ENCODE results near the gene PLA2G4F. TPM values are rescaled to one million over a fixed set of nuclear protein-coding genes. Genes with fewer than 3 reads are reported as not detected.

PLA2G4F gene
- polyA plus RNA-seq, 1 of the 3 experiments (the other 2 are of a cell fraction), result not detected

DNA sequence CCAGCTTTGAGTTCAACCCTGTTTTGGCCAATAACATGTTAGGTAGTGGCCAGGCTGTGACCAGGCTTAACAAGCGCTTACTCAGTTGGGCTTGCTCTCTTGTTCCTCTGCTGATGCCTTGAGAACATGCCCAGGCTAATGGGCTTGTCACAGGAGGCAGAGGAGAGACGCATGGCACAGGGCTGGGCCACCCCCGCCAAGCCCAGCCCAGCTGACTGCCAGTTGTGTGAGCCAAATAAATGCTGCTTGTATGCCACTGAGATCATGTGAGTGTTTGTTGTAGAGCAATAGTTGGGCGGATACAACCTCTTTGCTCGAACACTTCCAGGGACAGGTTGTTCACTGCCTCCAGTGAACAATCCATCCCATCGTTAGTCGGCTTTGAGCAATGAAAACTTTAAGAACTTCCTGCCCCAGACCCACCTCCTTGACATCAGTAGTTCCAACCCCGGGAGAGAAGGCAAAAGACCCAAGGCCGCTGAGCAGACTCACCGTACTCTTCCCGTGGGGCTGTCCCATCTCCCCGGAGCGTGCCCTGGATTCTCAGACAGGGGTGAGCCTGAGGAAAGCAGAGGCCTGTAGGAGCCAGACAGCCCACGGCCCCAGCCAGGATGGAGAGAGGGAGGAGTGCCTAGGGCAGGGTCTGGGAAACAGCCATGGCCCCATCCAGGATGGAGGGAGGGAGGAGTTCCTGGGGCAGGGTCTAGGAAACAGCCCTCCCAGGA lies 4.1 kb downstream of the PLA2G4F start:
- Histone ChIP-seq H3K27ac (ENCODE audit: low read depth in 2 of 2, low read length in 1 of 2) (no peak overlapping the region), H3F3A (replicated peaks; ENCODE audit: insufficient read depth) (no peaks in the 10 kb centered on the region), H3K4me3 (ENCODE audit: low read depth in 2 of 2, low read length in 1 of 2) (no peak overlapping the region), H3K9me3 (no peaks in the 10 kb centered on the region), H3K36me3 (replicated peaks in 1 of 2; ENCODE audit: control insufficient read depth in 1 of 2, insufficient read depth in 2 of 2, low read length in 1 of 2) (no peaks in the 10 kb centered on the region), H3K9me2 (no peaks in the 10 kb centered on the region), H2AFZ (ENCODE audit: low read depth) (no peak overlapping the region), H3K27me3 (ENCODE audit: insufficient read depth) (no peaks in the 10 kb centered on the region), H3K4me1 (ENCODE audit: control insufficient read depth in 1 of 2, insufficient read depth in 2 of 2, low read depth in 1 of 2, low read length in 1 of 2) (peaks cover 0 to 10% of the 10 kb centered on the region in 2 experiments; a peak in 2 of 4 replicates), H3K4me2 (no peak overlapping the region), H4K20me1 (ENCODE audit: insufficient read depth) (no peaks in the 10 kb centered on the region), H3K9ac (no peak overlapping the region), H3K79me2 (ENCODE audit: insufficient read depth) (no peaks in the 10 kb centered on the region)
- DNase-seq, result no peak
- ChIA-PET CTCF (no interaction called here), POLR2A (no interaction called here)
- TF ChIP-seq FOXM1 (IDR thresholded peaks at IDR 0.05; ENCODE audit: low read depth) (no peak), MXI1 (IDR thresholded peaks at IDR 0.05; ENCODE audit: low read depth, low read length) (no peak)
- WGBS (ENCODE audit: low lambda C conversion rate), result 94% methylated on average over 12 of the region's 14 CpGs

DNA sequence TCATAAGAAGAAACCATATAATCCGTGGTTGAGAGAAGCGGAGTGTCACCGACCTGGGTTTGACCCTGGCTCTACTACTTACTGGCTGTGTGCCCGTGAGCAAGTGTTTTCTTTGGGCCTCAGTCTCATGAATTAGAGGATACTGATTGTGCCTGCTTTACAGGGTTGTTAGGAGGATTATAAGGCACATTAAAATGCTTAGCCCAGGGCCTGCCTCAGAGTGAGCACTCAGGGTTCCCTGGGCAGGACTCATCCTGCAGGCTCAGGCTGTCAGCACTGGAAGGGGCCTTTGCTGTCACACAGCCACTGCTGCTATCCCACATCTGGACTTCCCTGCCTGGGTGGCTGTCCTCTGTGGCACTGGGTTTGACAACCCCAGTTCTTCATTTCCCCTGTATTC lies 4.7 kb downstream of the PLA2G4F start:
- CTCF ChIA-PET, result interaction anchor here (4.1 kb wide), 1 partner anchor 14 kb away, joined by 29 read pairs; no protein-coding TSS in a partner anchor
- POLR2A ChIA-PET, result no interaction called here
- TF ChIP-seq TCF12 (IDR thresholded peaks at IDR 0.05) (no peak), RCOR1 (IDR thresholded peaks at IDR 0.05; ENCODE audit: low read length) (no peak), TAF1 (IDR thresholded peaks at IDR 0.05; ENCODE audit: borderline replicate concordance, low read depth, low read length) (no peak), GABPA (IDR thresholded peaks at IDR 0.05; ENCODE audit: low read depth) (no peak), PBX3 (IDR thresholded peaks at IDR 0.05) (no peak), USF2 (IDR thresholded peaks at IDR 0.05; ENCODE audit: borderline replicate concordance, low read depth, low read length) (no peak), RXRA (IDR thresholded peaks at IDR 0.05; ENCODE audit: borderline replicate concordance, low read depth) (no peak), REST (IDR thresholded peaks at IDR 0.05; ENCODE audit: low read depth, low read length) (no peak), ELF1 (IDR thresholded peaks at IDR 0.05) (no peak), RAD21 (IDR thresholded peaks at IDR 0.05; ENCODE audit: low read length) (no peak), YY1 (IDR thresholded peaks at IDR 0.05; ENCODE audit: low read depth) (no peak), FOSL2 (IDR thresholded peaks at IDR 0.05; ENCODE audit: borderline replicate concordance, low read depth) (no peak), NFIC (IDR thresholded peaks at IDR 0.05; ENCODE audit: borderline replicate concordance) (no peak), GATA2 (CRISPR knock-in tag; IDR thresholded peaks at IDR 0.05) (no peak), JUND (IDR thresholded peaks at IDR 0.05) (no peak)
- TF ChIP-seq, protein P1, sequence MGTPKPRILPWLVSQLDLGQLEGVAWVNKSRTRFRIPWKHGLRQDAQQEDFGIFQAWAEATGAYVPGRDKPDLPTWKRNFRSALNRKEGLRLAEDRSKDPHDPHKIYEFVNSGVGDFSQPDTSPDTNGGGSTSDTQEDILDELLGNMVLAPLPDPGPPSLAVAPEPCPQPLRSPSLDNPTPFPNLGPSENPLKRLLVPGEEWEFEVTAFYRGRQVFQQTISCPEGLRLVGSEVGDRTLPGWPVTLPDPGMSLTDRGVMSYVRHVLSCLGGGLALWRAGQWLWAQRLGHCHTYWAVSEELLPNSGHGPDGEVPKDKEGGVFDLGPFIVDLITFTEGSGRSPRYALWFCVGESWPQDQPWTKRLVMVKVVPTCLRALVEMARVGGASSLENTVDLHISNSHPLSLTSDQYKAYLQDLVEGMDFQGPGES (IDR thresholded peaks at IDR 0.05; ENCODE audit: low read depth, low read length), result no peak
- TF ChIP-seq, protein P2, sequence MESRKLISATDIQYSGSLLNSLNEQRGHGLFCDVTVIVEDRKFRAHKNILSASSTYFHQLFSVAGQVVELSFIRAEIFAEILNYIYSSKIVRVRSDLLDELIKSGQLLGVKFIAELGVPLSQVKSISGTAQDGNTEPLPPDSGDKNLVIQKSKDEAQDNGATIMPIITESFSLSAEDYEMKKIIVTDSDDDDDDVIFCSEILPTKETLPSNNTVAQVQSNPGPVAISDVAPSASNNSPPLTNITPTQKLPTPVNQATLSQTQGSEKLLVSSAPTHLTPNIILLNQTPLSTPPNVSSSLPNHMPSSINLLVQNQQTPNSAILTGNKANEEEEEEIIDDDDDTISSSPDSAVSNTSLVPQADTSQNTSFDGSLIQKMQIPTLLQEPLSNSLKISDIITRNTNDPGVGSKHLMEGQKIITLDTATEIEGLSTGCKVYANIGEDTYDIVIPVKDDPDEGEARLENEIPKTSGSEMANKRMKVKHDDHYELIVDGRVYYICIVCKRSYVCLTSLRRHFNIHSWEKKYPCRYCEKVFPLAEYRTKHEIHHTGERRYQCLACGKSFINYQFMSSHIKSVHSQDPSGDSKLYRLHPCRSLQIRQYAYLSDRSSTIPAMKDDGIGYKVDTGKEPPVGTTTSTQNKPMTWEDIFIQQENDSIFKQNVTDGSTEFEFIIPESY (IDR thresholded peaks at IDR 0.05; ENCODE audit: borderline replicate concordance, low read depth), result no peak

More for the DNA sequence above, 4.7 kb downstream of the PLA2G4F start:
- H3K27me3 ChIP-seq (ENCODE audit: insufficient read depth), result no peaks in the 10 kb centered on the region
- H3K9ac ChIP-seq, result no peak overlapping the region
- peaks cover 0 to 10% of the 10 kb centered on the region in 2 experiments; a peak in 2 of 4 replicates for H3K4me1 ChIP-seq (ENCODE audit: control insufficient read depth in 1 of 2, insufficient read depth in 2 of 2, low read depth in 1 of 2, low read length in 1 of 2)
- H3K4me2 ChIP-seq, result no peak overlapping the region
- no peaks in the 10 kb centered on the region for H4K20me1 ChIP-seq (ENCODE audit: insufficient read depth)
- DNase-seq, result no peak
- H3K36me3 ChIP-seq (replicated peaks in 1 of 2; ENCODE audit: control insufficient read depth in 1 of 2, insufficient read depth in 2 of 2, low read length in 1 of 2), result no peaks in the 10 kb centered on the region
- H3K4me3 ChIP-seq (ENCODE audit: low read depth in 2 of 2, low read length in 1 of 2), result no peak overlapping the region
- H3K27ac ChIP-seq (ENCODE audit: low read depth in 2 of 2, low read length in 1 of 2), result no peak overlapping the region
- H3K9me2 ChIP-seq, result no peaks in the 10 kb centered on the region
- H3K79me2 ChIP-seq (ENCODE audit: insufficient read depth), result no peaks in the 10 kb centered on the region
- H3K9me3 ChIP-seq, result no peaks in the 10 kb centered on the region
- 77% methylated on average over 4 of the region's 4 CpGs for WGBS (ENCODE audit: low lambda C conversion rate)
- H3F3A ChIP-seq (replicated peaks; ENCODE audit: insufficient read depth), result no peaks in the 10 kb centered on the region
- no peak overlapping the region for H2AFZ ChIP-seq (ENCODE audit: low read depth)
